Thyroid gland (tissue), 4 donors: ENCODE results near the gene CTTNBP2NL.

Experiments
- CTCF ChIP-seq, 6 experiments: fragments of 200-600 bp in 3 of 6; fragments of 450-650 bp in 3 of 6; sonication (generic) in 3 of 6; IDR thresholded peaks; one replicate each; pipeline ENCODE4 v1.5.1; 2016 to 2019; ENCODE audit warnings: antibody characterized with exemption in 6 of 6, mild to moderate bottlenecking in 2 of 6, inconsistent platforms in 1 of 6, moderate library complexity in 1 of 6
- POLR2A ChIP-seq, 2 donors: fragments of 450-650 bp; IDR thresholded peaks; one replicate each; pipeline ENCODE4 v1.6.1; 2017; ENCODE audit warnings: antibody characterized with exemption in 2 of 2, mild to moderate bottlenecking in 2 of 2, moderate library complexity in 1 of 2

DNA sequence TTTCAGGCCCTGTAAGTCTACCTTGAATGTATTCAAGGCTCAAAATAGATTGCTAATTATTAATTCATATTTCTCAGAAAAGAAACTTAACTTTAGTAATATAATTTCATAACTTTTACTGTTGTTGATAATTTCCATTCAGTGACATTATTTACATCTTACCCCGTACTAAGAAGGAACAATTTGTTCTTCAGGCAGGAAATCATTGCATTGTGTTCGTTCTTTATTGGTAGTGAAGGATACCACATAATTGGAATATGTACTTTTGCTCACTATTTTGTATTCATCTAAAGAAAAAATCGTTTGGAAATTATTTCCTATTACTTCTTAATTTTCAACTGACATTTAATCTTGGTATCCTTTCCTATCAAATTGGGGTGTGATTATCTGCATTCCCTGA, 39.4 kb downstream of the CTTNBP2NL start:
- TF ChIP-seq POLR2A (IDR thresholded peaks at IDR 0.05) (no peak), CTCF (IDR thresholded peaks at IDR 0.05) (no peak)
